Measurements from ENCODE around the gene GRAP.

Gene GRAP

GRCh38 chr17:19010729-19011505 lies 35.8 kb downstream of the GRAP start:
- H3K36me3 ChIP-seq: no peaks in the 10 kb centered on the region
- no peak overlapping the region for H3K27ac ChIP-seq
- H3K27me3 ChIP-seq: peaks cover 15% of the 10 kb centered on the region
- H3K4me1 ChIP-seq (ENCODE audit: control insufficient read depth in 1 of 2, insufficient read depth in 1 of 2, low read depth in 1 of 2, low read length in 1 of 2): no peaks in the 10 kb centered on the region
- no peak overlapping the region for H3K4me3 ChIP-seq (ENCODE audit: low read depth in 1 of 2, low read length in 1 of 2)
- no peaks in the 10 kb centered on the region for H3K9me3 ChIP-seq
- no peak for TF ChIP-seq CTCF (IDR thresholded peaks at IDR 0.05)

- H3K4me3 ChIP-seq (ENCODE audit: low read depth in 1 of 2, low read length in 1 of 2): no peak overlapping the region
- H3K36me3 ChIP-seq: no peaks in the 10 kb centered on the region
- no peak for TF ChIP-seq CTCF (IDR thresholded peaks at IDR 0.05)
- H3K27me3 ChIP-seq: peaks cover 25% of the 10 kb centered on the region
- H3K9me3 ChIP-seq: no peaks in the 10 kb centered on the region
- H3K27ac ChIP-seq: no peak overlapping the region
- H3K4me1 ChIP-seq (ENCODE audit: control insufficient read depth in 1 of 2, insufficient read depth in 1 of 2, low read depth in 1 of 2, low read length in 1 of 2): no peaks in the 10 kb centered on the region
Observed at GRCh38 chr17:19009970-19010369, 36.8 kb downstream of the GRAP start.

GRCh38 chr17:19006698-19007097 lies 40.1 kb downstream of the GRAP start:
- TF ChIP-seq CTCF (IDR thresholded peaks at IDR 0.05): no peak
- Histone ChIP-seq H3K27ac (no peak overlapping the region), H3K4me1 (ENCODE audit: control insufficient read depth in 1 of 2, insufficient read depth in 1 of 2, low read depth in 1 of 2, low read length in 1 of 2) (peaks cover 3 to 7% of the 10 kb centered on the region in 2 experiments), H3K9me3 (no peaks in the 10 kb centered on the region), H3K36me3 (no peaks in the 10 kb centered on the region), H3K27me3 (peaks cover 58% of the 10 kb centered on the region), H3K4me3 (ENCODE audit: low read depth in 1 of 2, low read length in 1 of 2) (no peak overlapping the region)

GRCh38 chr17:19005789-19006430 lies 40.8 kb downstream of the GRAP start:
- Histone ChIP-seq H3K36me3 (no peaks in the 10 kb centered on the region), H3K9me3 (no peaks in the 10 kb centered on the region), H3K4me3 (ENCODE audit: low read depth in 1 of 2, low read length in 1 of 2) (no peak overlapping the region), H3K27ac (no peak overlapping the region), H3K27me3 (peaks cover 65% of the 10 kb centered on the region), H3K4me1 (ENCODE audit: control insufficient read depth in 1 of 2, insufficient read depth in 1 of 2, low read depth in 1 of 2, low read length in 1 of 2) (peaks cover 3 to 7% of the 10 kb centered on the region in 2 experiments)
- TF ChIP-seq CTCF (IDR thresholded peaks at IDR 0.05): no peak

GRCh38 chr17:19005137-19005773 lies 41.5 kb downstream of the GRAP start:
- Histone ChIP-seq H3K9me3 (no peaks in the 10 kb centered on the region), H3K4me1 (ENCODE audit: control insufficient read depth in 1 of 2, insufficient read depth in 1 of 2, low read depth in 1 of 2, low read length in 1 of 2) (peaks cover 3 to 7% of the 10 kb centered on the region in 2 experiments), H3K4me3 (ENCODE audit: low read depth in 1 of 2, low read length in 1 of 2) (no peak overlapping the region), H3K36me3 (no peaks in the 10 kb centered on the region), H3K27me3 (peaks cover 72% of the 10 kb centered on the region), H3K27ac (no peak overlapping the region)
- no peak for TF ChIP-seq CTCF (IDR thresholded peaks at IDR 0.05)
